IMR-90 (cell line): ENCODE measurements around the gene VSX2. TPM values are rescaled to one million over a fixed set of nuclear protein-coding genes. Genes with fewer than 3 reads are reported as not detected.

Source experiments
- ATAC-seq: fragments of 200-7000 bp; cut with Tn5 transposase; 2 replicates; pipeline ENCODE4 v1.9.1; 2020; ENCODE audit warnings: low read depth, mild to moderate bottlenecking, moderate library complexity
- Bru-seq: library from RNA; stranded (reverse); fragments of 400-500 nt; gene quantifications from one replicate; lab custom pipeline; 2021; lab: Mats Ljungman, UMichigan
- BruChase-seq, 2 experiments: library from RNA; stranded (reverse); fragments of 400-500 nt; gene quantifications; one replicate each; lab custom pipeline; 2021; lab: Mats Ljungman, UMichigan
- BruUV-seq: library from RNA; stranded (reverse); fragments of 400-500 nt; replicated peaks from 2 replicates; lab custom pipeline; 2021; lab: Mats Ljungman, UMichigan
- CTCF ChIA-PET: fragments of 300-600 bp; formaldehyde crosslinking; extraction: SDS; loops from one replicate; lab custom pipeline; 2021; ENCODE audit warnings: antibody characterized with exemption; lab: Yijun Ruan, JAX
- POLR2A ChIA-PET: fragments of 300-600 bp; sonication (Branson Sonifier 250); formaldehyde crosslinking; loops from one replicate; lab custom pipeline; 2022; ENCODE audit warnings: antibody characterized with exemption; ENCODE audit not compliant: unreplicated experiment; lab: Charles Lee
- DNase-seq: peaks from one replicate; pipeline ENCODE4 v3.0.0; 2013
- H2AFZ ChIP-seq: replicated peaks from 2 replicates; pipeline ENCODE3; 2013; ENCODE audit warnings: low read length, mild to moderate bottlenecking; ENCODE audit not compliant: poor library complexity
- H2AK5ac ChIP-seq: 2 replicates; pipeline ENCODE4 v1.6.1; 2013; ENCODE audit warnings: low read depth, low read length, inconsistent platforms
- H2AK9ac ChIP-seq: replicated peaks from 2 replicates; pipeline ENCODE3; 2013; ENCODE audit warnings: mild to moderate bottlenecking, low read depth, low read length, moderate library complexity; ENCODE audit not compliant: poor library complexity
- H2BK120ac ChIP-seq: 2 replicates; pipeline ENCODE4 v1.6.1; 2013; ENCODE audit warnings: low read depth, low read length, inconsistent platforms
- H2BK15ac ChIP-seq: 3 replicates; pipeline ENCODE4 v1.6.1; 2013; ENCODE audit warnings: low read depth, low read length, inconsistent platforms
- H2BK20ac ChIP-seq: 2 replicates; pipeline ENCODE4 v1.6.1; 2013; ENCODE audit warnings: low read depth, mild to moderate bottlenecking, inconsistent platforms, low read length, moderate library complexity
- H2BK5ac ChIP-seq: 2 replicates; pipeline ENCODE4 v1.6.1; 2013; ENCODE audit warnings: mild to moderate bottlenecking, low read depth, low read length, inconsistent platforms; ENCODE audit not compliant: poor library complexity, severe bottlenecking
- H3K14ac ChIP-seq: replicated peaks from 2 replicates; pipeline ENCODE4 v1.6.1; 2013; ENCODE audit warnings: low read depth, low read length, inconsistent platforms
- H3K18ac ChIP-seq: 2 replicates; pipeline ENCODE4 v1.6.1; 2013; ENCODE audit warnings: low read depth, low read length, control low read depth
- H3K23ac ChIP-seq: 2 replicates; pipeline ENCODE4 v1.6.1; 2013; ENCODE audit warnings: low read depth, low read length, inconsistent platforms
- H3K27ac ChIP-seq: 2 replicates; pipeline ENCODE4 v1.5.1; 2013; ENCODE audit warnings: mild to moderate bottlenecking, control low read depth, low read length; ENCODE audit not compliant: insufficient read depth
- H3K27me3 ChIP-seq: 2 replicates; pipeline ENCODE4 v1.6.1; 2013; ENCODE audit warnings: low read length; ENCODE audit not compliant: control insufficient read depth, insufficient read depth
- H3K36me3 ChIP-seq: 2 replicates; pipeline ENCODE4 v1.6.1; 2013; ENCODE audit warnings: low read length, mixed read lengths; ENCODE audit not compliant: control insufficient read depth, insufficient read depth
- H3K4ac ChIP-seq: 2 replicates; pipeline ENCODE4 v1.6.1; 2013; ENCODE audit warnings: low read depth, low read length, inconsistent platforms
- H3K4me1 ChIP-seq: 2 replicates; pipeline ENCODE4 v1.6.1; 2013; ENCODE audit warnings: low read length, mixed read lengths; ENCODE audit not compliant: control insufficient read depth, insufficient read depth
- H3K4me2 ChIP-seq: 2 replicates; pipeline ENCODE4 v1.6.1; 2013; ENCODE audit warnings: low read depth, mild to moderate bottlenecking, control low read depth, low read length, moderate library complexity
- H3K4me3 ChIP-seq: 2 replicates; pipeline ENCODE4 v1.5.1; 2013; ENCODE audit warnings: low read depth, mild to moderate bottlenecking, control low read depth, low read length, moderate library complexity; ENCODE audit not compliant: insufficient read depth
- H3K56ac ChIP-seq: 2 replicates; pipeline ENCODE4 v1.6.1; 2013; ENCODE audit warnings: low read length, inconsistent platforms; ENCODE audit not compliant: insufficient read depth; ENCODE audit errors: extremely low read depth
- H3K79me1 ChIP-seq, 2 experiments: 2 replicates each; pipeline ENCODE4 v1.6.1; 2013; ENCODE audit warnings: low read length in 2 of 2, inconsistent platforms in 1 of 2, low read depth in 1 of 2
- H3K9ac ChIP-seq: 2 replicates; pipeline ENCODE4 v1.6.1; 2013; ENCODE audit warnings: low read depth, low read length, control low read depth
- H3K9me1 ChIP-seq: 2 replicates; pipeline ENCODE4 v1.6.1; 2013; ENCODE audit warnings: low read length, inconsistent platforms; ENCODE audit not compliant: insufficient read depth
- H3K9me3 ChIP-seq: 2 replicates; pipeline ENCODE4 v1.6.1; 2013; ENCODE audit warnings: low read length; ENCODE audit not compliant: control insufficient read depth, insufficient read depth
- H4K20me1 ChIP-seq: 2 replicates; pipeline ENCODE4 v1.6.1; 2013; ENCODE audit warnings: low read length, inconsistent platforms; ENCODE audit not compliant: insufficient read depth
- H4K5ac ChIP-seq: 2 replicates; pipeline ENCODE4 v1.6.1; 2013; ENCODE audit warnings: mild to moderate bottlenecking, low read depth, low read length, control low read depth
- H4K8ac ChIP-seq, 2 experiments: 2 replicates each; pipeline ENCODE4 v1.6.1; 2013; ENCODE audit warnings: low read depth in 2 of 2, low read length in 2 of 2, control low read depth in 1 of 2, inconsistent platforms in 1 of 2
- H4K91ac ChIP-seq: 2 replicates; pipeline ENCODE4 v1.6.1; 2013; ENCODE audit warnings: low read depth, low read length, inconsistent platforms; ENCODE audit not compliant: insufficient read depth
- BHLHE40 ChIP-seq: fragments of 150-350 bp; IDR thresholded peaks from 2 replicates; pipeline ENCODE4 v1.6.1; 2016; ENCODE audit warnings: mild to moderate bottlenecking, low read depth, low read length
- CEBPB ChIP-seq: IDR thresholded peaks from 2 replicates; pipeline ENCODE4 v1.6.1; 2012; ENCODE audit warnings: low read depth, low read length, improper control_type of control experiment
- FOS ChIP-seq: fragments of 150-350 bp; IDR thresholded peaks from 2 replicates; pipeline ENCODE4 v1.6.1; 2016; ENCODE audit warnings: low read depth, low read length
- MAFK ChIP-seq: IDR thresholded peaks from 2 replicates; pipeline ENCODE4 v1.6.1; 2012; ENCODE audit warnings: low read depth, low read length, improper control_type of control experiment
- MAZ ChIP-seq: IDR thresholded peaks from 2 replicates; pipeline ENCODE4 v1.6.1; 2012; ENCODE audit warnings: low read depth, mild to moderate bottlenecking, low read length, improper control_type of control experiment, moderate library complexity, borderline replicate concordance
- NFE2L2 ChIP-seq: fragments of 150-350 bp; IDR thresholded peaks from 2 replicates; pipeline ENCODE4 v1.6.1; 2016; ENCODE audit warnings: low read depth, mild to moderate bottlenecking, low read length
- RAD21 ChIP-seq: IDR thresholded peaks from 2 replicates; pipeline ENCODE4 v1.6.1; 2012; ENCODE audit warnings: low read length, improper control_type of control experiment
- RCOR1 ChIP-seq: IDR thresholded peaks from 2 replicates; pipeline ENCODE4 v1.6.1; 2012; ENCODE audit warnings: mild to moderate bottlenecking, low read length, improper control_type of control experiment; ENCODE audit not compliant: insufficient replicate concordance
- RFX5 ChIP-seq: IDR thresholded peaks from 2 replicates; pipeline ENCODE4 v1.8.0; 2012; ENCODE audit warnings: low read depth, mild to moderate bottlenecking, low read length, moderate library complexity
- SMC3 ChIP-seq: fragments of 150-350 bp; IDR thresholded peaks from 2 replicates; pipeline ENCODE4 v1.6.1; 2016; ENCODE audit warnings: low read depth, mild to moderate bottlenecking, antibody characterized with exemption, low read length, moderate library complexity
- WGBS, 2 experiments: methylation state at CpG; one replicate each; pipeline versions ENCODE4 v1.1.5 to v1.1.7; 2013; ENCODE audit warnings: missing lambda C conversion rate in 2 of 2; ENCODE audit not compliant: insufficient read length in 1 of 2; ENCODE audit errors: extremely low coverage in 2 of 2; 5-methylcytosine and 5-hydroxymethylcytosine counted together
- dilution Hi-C: fragments of 300-500 bp; cut with HindIII; formaldehyde crosslinking; loops from one replicate; pipeline ENCODE4 v1.14.3; 2018; ENCODE audit warnings: low sequenced_read_pairs; ENCODE audit not compliant: unreplicated experiment
- in situ Hi-C: fragments of 300-500 bp; cut with MboI; formaldehyde crosslinking; loops from 3 replicates; pipeline ENCODE4 v1.14.3; 2019; ENCODE audit warnings: low sequenced_read_pairs, inconsistent platforms, mixed read lengths
- intact Hi-C: fragments of 100-400 bp; cut with micrococcal nuclease; formaldehyde crosslinking; loops from 2 replicates; pipeline ENCODE4 v1.10.0; 2022
- long read RNA-seq: library from polyadenylated mRNA; unstranded; transcript quantifications from one replicate; pipeline ENCODE4 v2.0.0, GENCODE V29; 2021; ENCODE audit not compliant: unreplicated experiment
- polyA plus RNA-seq, 3 experiments: library from polyadenylated mRNA; depleted of rRNA; stranded (reverse); fragments of >200 nt; gene quantifications; 2 replicates each; pipeline ENCODE4 v1.2.3, GENCODE V29; 2012; ENCODE audit warnings: low replicate concordance in 1 of 3
- total RNA-seq: library from RNA; depleted of rRNA; stranded (reverse); fragments of >200 nt; gene quantifications from 2 replicates; pipeline ENCODE4 v1.2.3, GENCODE V29; 2012; rRNA removed
- TF ChIP-seq, protein P1 (sequence below): conservative IDR thresholded peaks from 2 replicates; pipeline ENCODE4 v1.5.1; 2012; ENCODE audit warnings: mild to moderate bottlenecking, low read depth, low read length, improper control_type of control experiment
- TF ChIP-seq, protein P2 (sequence below): fragments of 150-350 bp; IDR thresholded peaks from 2 replicates; pipeline ENCODE4 v1.6.1; 2017; ENCODE audit warnings: mild to moderate bottlenecking, antibody characterized with exemption, low read length, low read depth
- TF ChIP-seq, protein P3 (sequence below): fragments of 150-350 bp; IDR thresholded peaks from 2 replicates; pipeline ENCODE4 v1.6.1; 2016; ENCODE audit warnings: low read depth, mild to moderate bottlenecking, low read length, moderate library complexity, borderline replicate concordance

VSX2 gene
- not detected in 2 replicates for total RNA-seq
- polyA plus RNA-seq (2012; rRNA removed): not detected in 2 replicates
- not detected in 2 replicates for polyA plus RNA-seq (2012; cell fraction: cytosol; rRNA removed)
- not detected in 2 replicates for polyA plus RNA-seq (2012; cell fraction: nucleus; rRNA removed; ENCODE audit: low replicate concordance)
- Bru-seq, nascent RNA: not detected
- not detected for BruChase-seq, experiment 1, labeled RNA remaining after a 6-hour chase
- BruChase-seq, experiment 2, labeled RNA remaining after a 2-hour chase: not detected
- long read RNA-seq: 0 reads

DNA sequence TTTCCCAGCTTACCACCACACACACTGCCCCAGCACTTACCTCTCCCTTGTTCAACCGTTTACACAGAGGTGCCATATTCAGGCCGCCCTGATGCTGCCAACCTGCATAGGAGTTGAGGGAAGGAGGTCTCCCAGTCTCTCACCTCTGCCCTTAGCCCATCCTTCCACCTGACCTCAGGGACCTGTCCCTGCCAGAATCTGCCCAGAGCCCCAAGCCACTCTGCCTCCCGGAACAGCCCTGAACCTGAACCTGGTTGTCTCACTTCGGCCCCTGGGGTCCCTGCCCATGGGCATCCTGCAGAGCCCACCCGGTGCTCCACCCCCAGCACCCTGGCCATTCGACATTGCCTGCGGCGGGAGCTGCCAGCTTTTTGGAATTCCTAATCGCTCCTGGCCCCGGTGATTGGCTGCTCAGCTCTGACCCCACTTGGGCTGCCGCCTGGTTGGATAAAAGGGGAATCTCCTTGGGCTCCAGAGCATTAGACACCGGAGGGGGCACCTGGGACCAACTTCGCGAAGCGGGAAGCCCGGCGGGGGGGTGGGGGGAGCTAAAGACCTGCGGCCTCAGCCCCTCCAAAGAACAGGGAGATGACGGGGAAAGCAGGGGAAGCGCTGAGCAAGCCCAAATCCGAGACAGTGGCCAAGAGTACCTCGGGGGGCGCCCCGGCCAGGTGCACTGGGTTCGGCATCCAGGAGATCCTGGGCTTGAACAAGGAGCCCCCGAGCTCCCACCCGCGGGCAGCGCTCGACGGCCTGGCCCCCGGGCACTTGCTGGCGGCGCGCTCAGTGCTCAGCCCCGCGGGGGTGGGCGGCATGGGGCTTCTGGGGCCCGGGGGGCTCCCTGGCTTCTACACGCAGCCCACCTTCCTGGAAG, at the start of gene VSX2:
Gene VSX2 (plus strand): TSS at position 476 of the 874 bp plus-strand sequence. CDS start 113 bp downstream, at position 589.
- H2BK120ac ChIP-seq: no peak within 1 kb of the TSS
- no peaks in the 10 kb centered on the region for H3K79me1 ChIP-seq
- POLR2A ChIA-PET: no interaction called here
- no peak within 1 kb of the TSS for H3K56ac ChIP-seq
- no peak within 1 kb of the TSS for H4K91ac ChIP-seq
- no peak within 1 kb of the TSS for H3K27ac ChIP-seq
- peak within 1 kb of the TSS; percentile 49 for H2AFZ ChIP-seq
- no peak within 1 kb of the TSS for H2BK5ac ChIP-seq
- H3K4ac ChIP-seq: no peak within 1 kb of the TSS
- peaks cover 85% of the 10 kb centered on the region for H3K27me3 ChIP-seq
- no peak within 1 kb of the TSS for H3K14ac ChIP-seq
- no peaks in the 10 kb centered on the region for H3K36me3 ChIP-seq
- dilution Hi-C loops (no loop called here), intact Hi-C loops (no loop called here), in situ Hi-C loops (no loop called here)
- no peak within 1 kb of the TSS for H3K4me3 ChIP-seq
- no peaks in the 10 kb centered on the region for H3K4me1 ChIP-seq
- no peak within 1 kb of the TSS for H2BK20ac ChIP-seq
- no peak within 1 kb of the TSS for H2BK15ac ChIP-seq
- H2AK5ac ChIP-seq: no peak within 1 kb of the TSS
- H3K9me3 ChIP-seq: peaks cover 8% of the 10 kb centered on the region; the same call in 1 of the 2 replicates
- TF ChIP-seq SMC3 (no peak), RCOR1 (no peak), MAZ (no peak), BHLHE40 (no peak), RFX5 (no peak), FOS (no peak), RAD21 (no peak), NFE2L2 (no peak), CEBPB (no peak), MAFK (no peak)
- TF ChIP-seq, protein P1, sequence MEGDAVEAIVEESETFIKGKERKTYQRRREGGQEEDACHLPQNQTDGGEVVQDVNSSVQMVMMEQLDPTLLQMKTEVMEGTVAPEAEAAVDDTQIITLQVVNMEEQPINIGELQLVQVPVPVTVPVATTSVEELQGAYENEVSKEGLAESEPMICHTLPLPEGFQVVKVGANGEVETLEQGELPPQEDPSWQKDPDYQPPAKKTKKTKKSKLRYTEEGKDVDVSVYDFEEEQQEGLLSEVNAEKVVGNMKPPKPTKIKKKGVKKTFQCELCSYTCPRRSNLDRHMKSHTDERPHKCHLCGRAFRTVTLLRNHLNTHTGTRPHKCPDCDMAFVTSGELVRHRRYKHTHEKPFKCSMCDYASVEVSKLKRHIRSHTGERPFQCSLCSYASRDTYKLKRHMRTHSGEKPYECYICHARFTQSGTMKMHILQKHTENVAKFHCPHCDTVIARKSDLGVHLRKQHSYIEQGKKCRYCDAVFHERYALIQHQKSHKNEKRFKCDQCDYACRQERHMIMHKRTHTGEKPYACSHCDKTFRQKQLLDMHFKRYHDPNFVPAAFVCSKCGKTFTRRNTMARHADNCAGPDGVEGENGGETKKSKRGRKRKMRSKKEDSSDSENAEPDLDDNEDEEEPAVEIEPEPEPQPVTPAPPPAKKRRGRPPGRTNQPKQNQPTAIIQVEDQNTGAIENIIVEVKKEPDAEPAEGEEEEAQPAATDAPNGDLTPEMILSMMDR: no peak
- TF ChIP-seq, protein P2, sequence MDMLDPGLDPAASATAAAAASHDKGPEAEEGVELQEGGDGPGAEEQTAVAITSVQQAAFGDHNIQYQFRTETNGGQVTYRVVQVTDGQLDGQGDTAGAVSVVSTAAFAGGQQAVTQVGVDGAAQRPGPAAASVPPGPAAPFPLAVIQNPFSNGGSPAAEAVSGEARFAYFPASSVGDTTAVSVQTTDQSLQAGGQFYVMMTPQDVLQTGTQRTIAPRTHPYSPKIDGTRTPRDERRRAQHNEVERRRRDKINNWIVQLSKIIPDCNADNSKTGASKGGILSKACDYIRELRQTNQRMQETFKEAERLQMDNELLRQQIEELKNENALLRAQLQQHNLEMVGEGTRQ: no peak
- TF ChIP-seq, protein P3, sequence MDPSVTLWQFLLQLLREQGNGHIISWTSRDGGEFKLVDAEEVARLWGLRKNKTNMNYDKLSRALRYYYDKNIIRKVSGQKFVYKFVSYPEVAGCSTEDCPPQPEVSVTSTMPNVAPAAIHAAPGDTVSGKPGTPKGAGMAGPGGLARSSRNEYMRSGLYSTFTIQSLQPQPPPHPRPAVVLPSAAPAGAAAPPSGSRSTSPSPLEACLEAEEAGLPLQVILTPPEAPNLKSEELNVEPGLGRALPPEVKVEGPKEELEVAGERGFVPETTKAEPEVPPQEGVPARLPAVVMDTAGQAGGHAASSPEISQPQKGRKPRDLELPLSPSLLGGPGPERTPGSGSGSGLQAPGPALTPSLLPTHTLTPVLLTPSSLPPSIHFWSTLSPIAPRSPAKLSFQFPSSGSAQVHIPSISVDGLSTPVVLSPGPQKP: no peak
- H3K9me1 ChIP-seq: no peaks in the 10 kb centered on the region
- H3K4me2 ChIP-seq: no peak within 1 kb of the TSS
- CTCF ChIA-PET: no interaction called here
- H3K23ac ChIP-seq: no peak within 1 kb of the TSS
- no TSS peak for BruUV-seq
- no peak for DNase-seq
- H4K20me1 ChIP-seq: peaks cover 28% of the 10 kb centered on the region
- no peak within 1 kb of the TSS for H3K18ac ChIP-seq
- H4K5ac ChIP-seq: no peak within 1 kb of the TSS
- 5% methylated on average over 24 of the region's 40 CpGs; no CpG with 5 or more reads in 1 of the 2 experiments for WGBS, 2 experiments
- no peak for ATAC-seq
- peak within 1 kb of the TSS; percentile 45 for H2AK9ac ChIP-seq
- H3K9ac ChIP-seq: no peak within 1 kb of the TSS
- H4K8ac ChIP-seq: no peak within 1 kb of the TSS
